H9 (cell line): ENCODE results near the gene CYSLTR2. TPM values are rescaled to one million over a fixed set of nuclear protein-coding genes. Genes with fewer than 3 reads are reported as not detected.

Source experiments
- DNase-seq: peaks from one replicate; pipeline ENCODE4 v3.0.0-alpha.2; 2017
- H2AFZ ChIP-seq: one replicate; pipeline ENCODE4 v1.6.1; 2013; ENCODE audit warnings: mild to moderate bottlenecking, low read length, control low read depth, moderate library complexity
- H2AK5ac ChIP-seq: 2 replicates; pipeline ENCODE4 v1.6.1; 2013; ENCODE audit warnings: low read length, control low read depth, mixed read lengths; ENCODE audit not compliant: insufficient read length
- H2BK120ac ChIP-seq: one replicate; pipeline ENCODE4 v1.6.1; 2013; ENCODE audit warnings: low read depth, mild to moderate bottlenecking, low read length, control low read depth, inconsistent platforms; ENCODE audit not compliant: poor library complexity, severe bottlenecking
- H2BK12ac ChIP-seq: 2 replicates; pipeline ENCODE4 v1.6.1; 2013; ENCODE audit warnings: low read length, control low read depth, mixed read lengths, low read depth; ENCODE audit not compliant: insufficient read length
- H2BK15ac ChIP-seq: 2 replicates; pipeline ENCODE4 v1.6.1; 2013; ENCODE audit warnings: low read depth, low read length, control low read depth
- H2BK20ac ChIP-seq: one replicate; pipeline ENCODE4 v1.6.1; 2013; ENCODE audit warnings: low read depth, mild to moderate bottlenecking, low read length, control low read depth, inconsistent platforms; ENCODE audit not compliant: poor library complexity, severe bottlenecking
- H2BK5ac ChIP-seq: 2 replicates; pipeline ENCODE4 v1.6.1; 2013; ENCODE audit warnings: low read length, control low read depth, mixed read lengths; ENCODE audit not compliant: insufficient read length
- H3K14ac ChIP-seq: 2 replicates; pipeline ENCODE4 v1.6.1; 2013; ENCODE audit warnings: low read length, control low read depth; ENCODE audit not compliant: insufficient read depth
- H3K18ac ChIP-seq: 2 replicates; pipeline ENCODE4 v1.6.1; 2013; ENCODE audit warnings: low read depth, mild to moderate bottlenecking, mixed read lengths, low read length, control low read depth; ENCODE audit not compliant: insufficient read length
- H3K23ac ChIP-seq: 2 replicates; pipeline ENCODE4 v1.6.1; 2013; ENCODE audit warnings: low read length, control low read depth, mixed read lengths, low read depth; ENCODE audit not compliant: insufficient read length
- H3K23me2 ChIP-seq: 2 replicates; pipeline ENCODE4 v1.6.1; 2013; ENCODE audit warnings: low read depth, mild to moderate bottlenecking, mixed read lengths, low read length, control low read depth; ENCODE audit not compliant: insufficient read length, poor library complexity, severe bottlenecking
- H3K27ac ChIP-seq: 2 replicates; pipeline ENCODE4 v1.5.1; 2013; ENCODE audit warnings: low read length, control low read depth, mixed read lengths, low read depth; ENCODE audit not compliant: insufficient read length
- H3K27me3 ChIP-seq: 2 replicates; pipeline ENCODE4 v1.6.1; 2013; ENCODE audit warnings: low read length, control low read depth, inconsistent platforms; ENCODE audit not compliant: insufficient read depth
- H3K4ac ChIP-seq: 2 replicates; pipeline ENCODE4 v1.6.1; 2013; ENCODE audit warnings: low read depth, mild to moderate bottlenecking, control low read depth, inconsistent platforms, low read length, moderate library complexity
- H3K4me1 ChIP-seq: 2 replicates; pipeline ENCODE4 v1.6.1; 2013; ENCODE audit warnings: low read length, control low read depth, inconsistent platforms; ENCODE audit not compliant: insufficient read depth
- H3K4me2 ChIP-seq: 2 replicates; pipeline ENCODE4 v1.6.1; 2013; ENCODE audit warnings: low read length, control low read depth, mixed read lengths; ENCODE audit not compliant: insufficient read length, insufficient read depth
- H3K56ac ChIP-seq: 2 replicates; pipeline ENCODE4 v1.6.1; 2013; ENCODE audit warnings: low read depth, mild to moderate bottlenecking, mixed read lengths, low read length, control low read depth; ENCODE audit not compliant: insufficient read length
- H3K79me1 ChIP-seq: 2 replicates; pipeline ENCODE4 v1.6.1; 2013; ENCODE audit warnings: low read depth, mild to moderate bottlenecking, moderate library complexity, low read length, control low read depth, inconsistent platforms; ENCODE audit not compliant: insufficient read depth, poor library complexity, severe bottlenecking
- H3K79me2 ChIP-seq: 2 replicates; pipeline ENCODE4 v1.6.1; 2013; ENCODE audit warnings: low read length, control low read depth, inconsistent platforms; ENCODE audit not compliant: insufficient read depth
- H3K9ac ChIP-seq: 2 replicates; pipeline ENCODE4 v1.6.1; 2013; ENCODE audit warnings: low read length, control low read depth, mixed read lengths; ENCODE audit not compliant: insufficient read length; ENCODE audit errors: extremely low read depth
- H3K9me3 ChIP-seq: one replicate; pipeline ENCODE4 v1.6.1; 2013; ENCODE audit warnings: low read depth, low read length, inconsistent platforms; ENCODE audit not compliant: control insufficient read depth
- H3T11ph ChIP-seq: one replicate; pipeline ENCODE4 v1.6.1; 2013; ENCODE audit warnings: mild to moderate bottlenecking, low read length, control low read depth, inconsistent platforms
- H4K20me1 ChIP-seq: one replicate; pipeline ENCODE4 v1.6.1; 2013; ENCODE audit not compliant: control insufficient read depth, insufficient read length, insufficient read depth
- H4K5ac ChIP-seq: 2 replicates; pipeline ENCODE4 v1.6.1; 2013; ENCODE audit warnings: low read depth, mild to moderate bottlenecking, mixed read lengths, low read length, control low read depth; ENCODE audit not compliant: insufficient read length
- H4K8ac ChIP-seq: replicated peaks from 2 replicates; pipeline ENCODE4 v1.6.1; 2013; ENCODE audit warnings: low read length, control low read depth, mixed read lengths, low read depth; ENCODE audit not compliant: insufficient read length
- H4K91ac ChIP-seq: 2 replicates; pipeline ENCODE4 v1.6.1; 2013; ENCODE audit warnings: low read depth, mild to moderate bottlenecking, moderate library complexity, mixed read lengths, low read length, control low read depth; ENCODE audit not compliant: insufficient read length
- H3K27ac Mint-ChIP-seq, 3 experiments: 2 replicates in 2 of 3; 3 replicates in 1 of 3; pipeline ENCODE4 v1.8.0; 2020 to 2021; ENCODE audit warnings: mixed read lengths in 3 of 3, mild to moderate bottlenecking in 1 of 3, moderate library complexity in 1 of 3
- H3K27me3 Mint-ChIP-seq: 2 replicates; pipeline ENCODE4 v1.8.0; 2021; ENCODE audit warnings: low read depth, mild to moderate bottlenecking, moderate library complexity, mixed read lengths
- H3K36me3 Mint-ChIP-seq, 3 experiments: 2 replicates in 2 of 3; 3 replicates in 1 of 3; pipeline ENCODE4 v1.8.0; 2020 to 2021; ENCODE audit warnings: low read depth in 3 of 3, mixed read lengths in 3 of 3; ENCODE audit not compliant: insufficient read depth in 1 of 3
- H3K4me1 Mint-ChIP-seq, 2 experiments: 2 replicates each; pipeline ENCODE4 v1.8.0; 2020; ENCODE audit warnings: mixed read lengths in 2 of 2
- H3K4me3 Mint-ChIP-seq, 2 experiments: 2 replicates in 1 of 2; 3 replicates in 1 of 2; pipeline ENCODE4 v1.8.0; 2020 to 2021; ENCODE audit warnings: mild to moderate bottlenecking in 2 of 2, mixed read lengths in 2 of 2, moderate library complexity in 1 of 2
- H3K9me3 Mint-ChIP-seq, 2 experiments: 2 replicates in 1 of 2; 3 replicates in 1 of 2; pipeline ENCODE4 v1.8.0; 2020; ENCODE audit warnings: mild to moderate bottlenecking in 2 of 2, mixed read lengths in 2 of 2, moderate library complexity in 1 of 2
- WGBS: extraction: QIAGEN DNeasy Blood & Tissue Kit; methylation state at CpG from one replicate; pipeline ENCODE4 v1.1.7; 2013; ENCODE audit warnings: missing lambda C conversion rate, low lambda C conversion rate, mixed read lengths; ENCODE audit not compliant: insufficient read length; ENCODE audit errors: extremely low coverage; 5-methylcytosine and 5-hydroxymethylcytosine counted together
- total RNA-seq: library from RNA; stranded (reverse); gene quantifications from 2 replicates; pipeline ENCODE4 v1.2.1, GENCODE V29; 2021
- TF ChIP-seq, protein P1 (sequence below): fragments of 200-600 bp; sonication (generic); conservative IDR thresholded peaks from 3 replicates; pipeline ENCODE4 v1.8.0; 2021; ENCODE audit warnings: antibody characterized with exemption, mild to moderate bottlenecking

CYSLTR2 gene
- total RNA-seq, 1 experiment from 2014 or later, result not detected

DNA sequence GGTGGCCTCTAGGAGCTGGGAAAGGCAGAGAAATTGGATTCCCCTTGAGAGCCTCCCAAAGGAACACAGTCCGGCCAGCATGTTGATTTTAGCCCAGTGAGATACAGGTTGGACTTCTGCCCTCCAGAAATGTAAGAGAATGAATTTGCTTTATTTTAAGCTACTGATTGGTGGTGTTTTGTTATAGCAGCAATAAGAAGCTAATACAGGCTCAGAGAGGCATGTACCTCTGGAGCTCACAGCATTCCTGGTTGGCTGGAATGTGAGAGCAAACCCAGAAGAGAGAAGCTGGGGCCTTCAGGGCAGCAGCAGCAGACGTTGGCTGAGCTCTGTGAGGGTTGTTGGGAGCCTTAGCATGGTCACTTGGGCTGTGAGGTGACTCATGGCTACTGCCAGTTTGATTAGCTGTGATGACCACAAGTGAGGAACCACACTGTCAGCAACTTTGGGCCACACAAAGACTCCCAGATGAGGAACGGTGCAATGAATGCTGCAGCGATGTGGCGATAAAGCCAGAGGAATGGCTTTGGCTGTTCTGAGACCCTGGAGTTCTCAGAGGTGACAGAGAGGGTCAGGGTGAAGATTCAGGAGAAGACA lies 80.1 kb downstream of the CYSLTR2 start:
- Histone ChIP-seq H2AFZ (no peak overlapping the region), H3K23ac (no peak overlapping the region), H3K56ac (no peak overlapping the region), H2BK120ac (no peak overlapping the region), H4K20me1 (no peaks in the 10 kb centered on the region), H2BK20ac (no peak overlapping the region), H3K4ac (no peak overlapping the region), H4K5ac (no peak overlapping the region), H3K27ac (no peak overlapping the region), H2BK5ac (no peak overlapping the region), H3K9me3 (no peaks in the 10 kb centered on the region), H3K18ac (no peak overlapping the region), H3K9ac (no peak overlapping the region), H3K27me3 (no peaks in the 10 kb centered on the region), H3K79me2 (no peaks in the 10 kb centered on the region), H3K4me1 (no peaks in the 10 kb centered on the region), H3K79me1 (no peaks in the 10 kb centered on the region), H3K4me2 (no peak overlapping the region), H2BK12ac (no peak overlapping the region), H2AK5ac (no peak overlapping the region), H4K91ac (no peak overlapping the region), H3K14ac (no peak overlapping the region; the same call in 1 of the 2 replicates), H2BK15ac (no peak overlapping the region), H3T11ph (no peak overlapping the region), H3K23me2 (no peaks in the 10 kb centered on the region), H4K8ac (no peak overlapping the region)
- Mint-ChIP-seq H3K9me3 (peaks cover 0 to 3% of the 10 kb centered on the region in 2 experiments; a peak in 2 of 5 replicates), H3K4me1 (peaks cover 11 to 29% of the 10 kb centered on the region in 2 experiments), H3K27me3 (peaks cover 11% of the 10 kb centered on the region), H3K27ac (no peak overlapping the region; a peak in 1 of 7 replicates), H3K4me3 (no peak overlapping the region), H3K36me3 (peaks cover 0 to 3% (median 0%) of the 10 kb centered on the region in 3 experiments; a peak in 2 of 7 replicates)
- TF ChIP-seq, protein P1, sequence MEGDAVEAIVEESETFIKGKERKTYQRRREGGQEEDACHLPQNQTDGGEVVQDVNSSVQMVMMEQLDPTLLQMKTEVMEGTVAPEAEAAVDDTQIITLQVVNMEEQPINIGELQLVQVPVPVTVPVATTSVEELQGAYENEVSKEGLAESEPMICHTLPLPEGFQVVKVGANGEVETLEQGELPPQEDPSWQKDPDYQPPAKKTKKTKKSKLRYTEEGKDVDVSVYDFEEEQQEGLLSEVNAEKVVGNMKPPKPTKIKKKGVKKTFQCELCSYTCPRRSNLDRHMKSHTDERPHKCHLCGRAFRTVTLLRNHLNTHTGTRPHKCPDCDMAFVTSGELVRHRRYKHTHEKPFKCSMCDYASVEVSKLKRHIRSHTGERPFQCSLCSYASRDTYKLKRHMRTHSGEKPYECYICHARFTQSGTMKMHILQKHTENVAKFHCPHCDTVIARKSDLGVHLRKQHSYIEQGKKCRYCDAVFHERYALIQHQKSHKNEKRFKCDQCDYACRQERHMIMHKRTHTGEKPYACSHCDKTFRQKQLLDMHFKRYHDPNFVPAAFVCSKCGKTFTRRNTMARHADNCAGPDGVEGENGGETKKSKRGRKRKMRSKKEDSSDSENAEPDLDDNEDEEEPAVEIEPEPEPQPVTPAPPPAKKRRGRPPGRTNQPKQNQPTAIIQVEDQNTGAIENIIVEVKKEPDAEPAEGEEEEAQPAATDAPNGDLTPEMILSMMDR, result no peak
- DNase-seq, result no peak
- WGBS, result no CpG with 5 or more reads among the region's 5 CpGs
